ENCODE data around the gene THSD7B. TPM values are rescaled to one million over a fixed set of nuclear protein-coding genes. Genes with fewer than 3 reads are reported as not detected.

THSD7B gene
- under 0.01 TPM in 2 replicates for total RNA-seq

GRCh38 chr2:136765256-136766072 lies at the start of gene THSD7B:
Gene THSD7B (plus strand): TSS chr2:136765545. CDS start chr2:136882179, 116,634 bp downstream.

Small RNA genes lying within 50 kb of the gene (small RNA-seq; reads per million reads assigned to genes)
- gene RF00019 = not detected
- not detected for gene RNA5SP105
